Endothelial cell (in vitro differentiated cells): ENCODE measurements around the gene PCBP1. TPM values are rescaled to one million over a fixed set of nuclear protein-coding genes. Genes with fewer than 3 reads are reported as not detected.
"Not testable (repeated sequence)": the region's sequence is repeated elsewhere in the genome, so short reads cannot be mapped to it uniquely, and the experiment has no call there.

ENCODE experiments used
- DNase-seq: peaks from one replicate; pipeline ENCODE4 v3.0.0; 2021; ENCODE audit warnings: low spot score
- H3K27ac Mint-ChIP-seq: one replicate; pipeline ENCODE4 v1.8.0; 2021; ENCODE audit warnings: mixed read lengths, inconsistent platforms; ENCODE audit not compliant: unreplicated experiment
- H3K27me3 Mint-ChIP-seq: one replicate; pipeline ENCODE4 v1.8.0; 2021; ENCODE audit warnings: mild to moderate bottlenecking, moderate library complexity, mixed read lengths, inconsistent platforms; ENCODE audit not compliant: unreplicated experiment
- H3K36me3 Mint-ChIP-seq: one replicate; pipeline ENCODE4 v1.8.0; 2021; ENCODE audit warnings: mild to moderate bottlenecking, low read depth, mixed read lengths, inconsistent platforms; ENCODE audit not compliant: unreplicated experiment
- H3K4me1 Mint-ChIP-seq: one replicate; pipeline ENCODE4 v1.8.0; 2021; ENCODE audit warnings: mild to moderate bottlenecking, mixed read lengths, inconsistent platforms; ENCODE audit not compliant: unreplicated experiment
- H3K4me3 Mint-ChIP-seq: one replicate; pipeline ENCODE4 v1.8.0; 2021; ENCODE audit warnings: mild to moderate bottlenecking, mixed read lengths, inconsistent platforms; ENCODE audit not compliant: unreplicated experiment
- H3K9me3 Mint-ChIP-seq: one replicate; pipeline ENCODE4 v1.8.0; 2021; ENCODE audit warnings: mixed read lengths, inconsistent platforms; ENCODE audit not compliant: unreplicated experiment
- CTCF ChIP-seq: fragments of 200-600 bp; sonication (generic); IDR thresholded peaks from one replicate; pipeline ENCODE4 v1.5.0; 2021; ENCODE audit warnings: antibody characterized with exemption; ENCODE audit not compliant: unreplicated experiment
- total RNA-seq: library from RNA; stranded (reverse); fragmentation: NEBNext Ultra II Directional; extraction: Animal tissue kit (Norgen Biotek cat#: 25700); gene quantifications from one replicate; pipeline ENCODE4 v1.2.1, GENCODE V29; 2021; ENCODE audit not compliant: unreplicated experiment

PCBP1 gene
- total RNA-seq, 1 donor from 2014 or later: 302 TPM

- no peak for DNase-seq
- Mint-ChIP-seq H3K4me1 (peaks cover 28% of the 10 kb centered on the region), H3K36me3 (peaks cover 15% of the 10 kb centered on the region), H3K4me3 (no peak overlapping the region), H3K9me3 (no peaks in the 10 kb centered on the region), H3K27ac (peak overlapping the region; percentile 49), H3K27me3 (peaks cover 22% of the 10 kb centered on the region)
- TF ChIP-seq CTCF: no peak
Measured at GRCh38 chr2:70091364-70091763, 4.1 kb downstream of the PCBP1 start.

- Mint-ChIP-seq H3K9me3 (no peaks in the 10 kb centered on the region), H3K27ac (no peak overlapping the region), H3K27me3 (peaks cover 22% of the 10 kb centered on the region), H3K4me3 (no peak overlapping the region), H3K36me3 (peaks cover 15% of the 10 kb centered on the region), H3K4me1 (peaks cover 28% of the 10 kb centered on the region)
- no peak for DNase-seq
- no peak for TF ChIP-seq CTCF
Measured at GRCh38 chr2:70091816-70092215, 4.5 kb downstream of the PCBP1 start.

GRCh38 chr2:70092576-70093243 lies 5.4 kb downstream of the PCBP1 start:
- not testable (repeated sequence) for H3K9me3 Mint-ChIP-seq, DNase-seq, H3K4me3 Mint-ChIP-seq, H3K27ac Mint-ChIP-seq
- Mint-ChIP-seq H3K36me3 (peaks cover 13% of the 10 kb centered on the region), H3K27me3 (peaks cover 16% of the 10 kb centered on the region), H3K4me1 (peaks cover 23% of the 10 kb centered on the region)

GRCh38 chr2:70094171-70094977 lies 7.1 kb downstream of the PCBP1 start:
- DNase-seq: no peak
- Mint-ChIP-seq H3K36me3 (no peaks in the 10 kb centered on the region), H3K4me1 (peaks cover 11% of the 10 kb centered on the region), H3K4me3 (no peak overlapping the region), H3K9me3 (no peaks in the 10 kb centered on the region), H3K27ac (no peak overlapping the region), H3K27me3 (peaks cover 5% of the 10 kb centered on the region)
- no peak for TF ChIP-seq CTCF

GRCh38 chr2:70094978-70095719 lies 7.9 kb downstream of the PCBP1 start:
- H3K4me1 Mint-ChIP-seq: peaks cover 3% of the 10 kb centered on the region

More at GRCh38 chr2:70094978-70095719, 7.9 kb downstream of the PCBP1 start:
- TF ChIP-seq CTCF: no peak
- Mint-ChIP-seq H3K36me3 (no peaks in the 10 kb centered on the region), H3K9me3 (no peaks in the 10 kb centered on the region), H3K4me3 (no peak overlapping the region), H3K27me3 (peaks cover 5% of the 10 kb centered on the region), H3K27ac (no peak overlapping the region)
- no peak for DNase-seq
